PC-3 (cell line): ENCODE data around the gene TMEM233. TPM values are rescaled to one million over a fixed set of nuclear protein-coding genes. Genes with fewer than 3 reads are reported as not detected.

ENCODE experiments used
- ATAC-seq: fragments of 200-7000 bp; cut with Tn5 transposase; 2 replicates; pipeline ENCODE4 v1.9.1; 2020; ENCODE audit warnings: mild to moderate bottlenecking, moderate library complexity
- BruUV-seq: library from RNA; stranded (reverse); fragments of 400-500 nt; replicated peaks from 2 replicates; lab custom pipeline; 2021; lab: Mats Ljungman, UMichigan
- CTCF ChIA-PET: fragments of 300-600 bp; sonication (Branson Sonifier 250); formaldehyde crosslinking; loops from one replicate; lab custom pipeline; 2022; ENCODE audit warnings: antibody characterized with exemption; lab: Charles Lee
- POLR2A ChIA-PET: fragments of 300-600 bp; sonication (Branson Sonifier 250); formaldehyde crosslinking; loops from one replicate; lab custom pipeline; 2022; ENCODE audit warnings: antibody characterized with exemption; ENCODE audit not compliant: unreplicated experiment; lab: Charles Lee
- DNase-seq: peaks from one replicate; pipeline ENCODE4 v3.0.0-alpha.2; 2015
- H2AFZ ChIP-seq: fragments of 300-600 bp; sonication (generic); 2 replicates; pipeline ENCODE4 v1.6.0; 2016; ENCODE audit warnings: antibody characterized with exemption, low read length
- H3F3A ChIP-seq: fragments of 300-600 bp; sonication (generic); one replicate; pipeline ENCODE4 v1.6.0; 2017; ENCODE audit warnings: antibody characterized with exemption, low read length, control low read depth, mild to moderate bottlenecking; ENCODE audit not compliant: unreplicated experiment
- H3K27ac ChIP-seq: fragments of 300-600 bp; sonication (generic); 2 replicates; pipeline ENCODE4 v1.5.1; 2016; ENCODE audit warnings: mild to moderate bottlenecking, low read length
- H3K27me3 ChIP-seq: fragments of 300-600 bp; sonication (generic); 2 replicates; pipeline ENCODE4 v1.6.1; 2016; ENCODE audit warnings: low read length, mixed read lengths
- H3K36me3 ChIP-seq: fragments of 300-600 bp; sonication (generic); 2 replicates; pipeline ENCODE4 v1.6.1; 2016; ENCODE audit warnings: low read depth, mixed run types, low read length, mixed read lengths
- H3K4me1 ChIP-seq: fragments of 300-600 bp; sonication (generic); 2 replicates; pipeline ENCODE4 v1.5.1; 2016; ENCODE audit warnings: low read length; ENCODE audit not compliant: insufficient read depth
- H3K4me2 ChIP-seq: fragments of 300-600 bp; sonication (generic); 2 replicates; pipeline ENCODE4 v1.6.0; 2016; ENCODE audit warnings: low read length
- H3K4me3 ChIP-seq: fragments of 300-600 bp; sonication (generic); 2 replicates; pipeline ENCODE4 v1.5.1; 2016; ENCODE audit warnings: mild to moderate bottlenecking, low read length, mixed read lengths
- H3K79me2 ChIP-seq: fragments of 300-600 bp; sonication (generic); 2 replicates; pipeline ENCODE4 v1.6.1; 2017; ENCODE audit warnings: low read length, mixed read lengths
- H3K9ac ChIP-seq: fragments of 300-600 bp; sonication (generic); 2 replicates; pipeline ENCODE4 v1.6.0; 2016; ENCODE audit warnings: mild to moderate bottlenecking, low read length
- H3K9me2 ChIP-seq: fragments of 300-600 bp; sonication (generic); replicated peaks from 2 replicates; pipeline ENCODE4 v1.6.1; 2016; ENCODE audit warnings: mixed run types, low read length, mixed read lengths
- H3K9me3 ChIP-seq: fragments of 300-600 bp; sonication (generic); 2 replicates; pipeline ENCODE4 v1.6.1; 2016; ENCODE audit warnings: low read length, mixed read lengths
- H4K20me1 ChIP-seq: fragments of 300-600 bp; sonication (generic); 2 replicates; pipeline ENCODE4 v1.6.1; 2016; ENCODE audit warnings: low read length, mixed read lengths
- EZH2 ChIP-seq: fragments of 300-600 bp; sonication (generic); IDR thresholded peaks from one replicate; pipeline ENCODE4 v1.6.1; 2017; ENCODE audit warnings: antibody characterized with exemption, mild to moderate bottlenecking, low read length; ENCODE audit not compliant: unreplicated experiment
- EZH2phosphoT487 ChIP-seq: fragments of 300-600 bp; sonication (generic); IDR thresholded peaks from 2 replicates; pipeline ENCODE4 v1.6.1; 2018; ENCODE audit warnings: mild to moderate bottlenecking, antibody characterized with exemption, low read length, borderline replicate concordance
- intact Hi-C: fragments of 100-400 bp; cut with micrococcal nuclease; formaldehyde crosslinking; loops from 2 replicates; pipeline ENCODE4 v1.9.0; 2023
- total RNA-seq: library from RNA; depleted of rRNA; stranded (reverse); fragments of >200 nt; gene quantifications from 2 replicates; pipeline ENCODE4 v1.2.3, GENCODE V29; 2014
- TF ChIP-seq, protein P1 (sequence below): fragments of 300-600 bp; sonication (generic); conservative IDR thresholded peaks from 2 replicates; pipeline ENCODE4 v1.5.1; 2017; ENCODE audit warnings: antibody characterized with exemption, low read depth, mild to moderate bottlenecking, low read length

The TMEM233 gene
- total RNA-seq, 1 experiment from 2014 or later = not detected

DNA sequence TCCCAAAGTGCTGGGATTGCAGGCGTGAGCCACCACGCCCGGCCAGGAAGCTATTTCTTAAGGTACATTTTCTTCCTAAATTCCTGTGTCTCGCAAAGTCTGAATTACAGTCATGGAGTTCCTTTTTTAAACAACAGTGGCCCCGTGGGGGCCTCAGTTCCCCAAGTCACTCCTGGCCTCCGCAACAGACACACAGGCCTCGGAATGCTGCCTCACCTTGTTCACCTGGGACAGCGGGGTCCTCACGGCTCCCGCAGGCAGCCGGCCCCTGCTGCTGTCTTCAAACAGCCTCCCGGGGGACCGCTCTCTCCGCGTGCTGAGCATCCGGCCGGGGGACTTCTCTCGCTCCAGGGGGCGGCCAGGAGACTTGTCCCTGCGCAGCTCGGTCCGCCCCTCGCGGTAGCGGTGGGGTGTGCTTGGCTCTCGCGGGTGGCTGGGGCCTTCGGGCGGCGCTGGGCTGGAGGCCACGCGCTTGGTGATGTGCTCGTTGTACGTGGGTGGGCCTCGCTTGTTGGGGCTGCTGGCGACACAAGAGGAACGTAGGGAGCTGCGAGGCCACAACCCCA lies 96.4 kb downstream of the TMEM233 start:
- H3F3A ChIP-seq = no peaks in the 10 kb centered on the region
- DNase-seq (no peak), ATAC-seq (no peak)
- intact Hi-C loops = no loop called here
- ChIA-PET POLR2A (no interaction called here), CTCF (no interaction called here)
- H3K9me3 ChIP-seq = no peaks in the 10 kb centered on the region
- no peaks in the 10 kb centered on the region for H3K79me2 ChIP-seq
- no peak overlapping the region for H2AFZ ChIP-seq
- no peak overlapping the region for H3K27ac ChIP-seq
- H3K9ac ChIP-seq = no peak overlapping the region
- H3K4me3 ChIP-seq = no peak overlapping the region
- no peak for TF ChIP-seq EZH2phosphoT487
- no peak for TF ChIP-seq EZH2
- TF ChIP-seq, protein P1, sequence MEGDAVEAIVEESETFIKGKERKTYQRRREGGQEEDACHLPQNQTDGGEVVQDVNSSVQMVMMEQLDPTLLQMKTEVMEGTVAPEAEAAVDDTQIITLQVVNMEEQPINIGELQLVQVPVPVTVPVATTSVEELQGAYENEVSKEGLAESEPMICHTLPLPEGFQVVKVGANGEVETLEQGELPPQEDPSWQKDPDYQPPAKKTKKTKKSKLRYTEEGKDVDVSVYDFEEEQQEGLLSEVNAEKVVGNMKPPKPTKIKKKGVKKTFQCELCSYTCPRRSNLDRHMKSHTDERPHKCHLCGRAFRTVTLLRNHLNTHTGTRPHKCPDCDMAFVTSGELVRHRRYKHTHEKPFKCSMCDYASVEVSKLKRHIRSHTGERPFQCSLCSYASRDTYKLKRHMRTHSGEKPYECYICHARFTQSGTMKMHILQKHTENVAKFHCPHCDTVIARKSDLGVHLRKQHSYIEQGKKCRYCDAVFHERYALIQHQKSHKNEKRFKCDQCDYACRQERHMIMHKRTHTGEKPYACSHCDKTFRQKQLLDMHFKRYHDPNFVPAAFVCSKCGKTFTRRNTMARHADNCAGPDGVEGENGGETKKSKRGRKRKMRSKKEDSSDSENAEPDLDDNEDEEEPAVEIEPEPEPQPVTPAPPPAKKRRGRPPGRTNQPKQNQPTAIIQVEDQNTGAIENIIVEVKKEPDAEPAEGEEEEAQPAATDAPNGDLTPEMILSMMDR = no peak
- H3K4me2 ChIP-seq = no peak overlapping the region
- H3K4me1 ChIP-seq = peaks cover 19% of the 10 kb centered on the region
- H3K27me3 ChIP-seq = no peaks in the 10 kb centered on the region
- H4K20me1 ChIP-seq = no peaks in the 10 kb centered on the region
- BruUV-seq = no TSS peak
- no peaks in the 10 kb centered on the region for H3K9me2 ChIP-seq
- H3K36me3 ChIP-seq = peaks cover 18% of the 10 kb centered on the region; the same call in 1 of the 2 replicates

DNA sequence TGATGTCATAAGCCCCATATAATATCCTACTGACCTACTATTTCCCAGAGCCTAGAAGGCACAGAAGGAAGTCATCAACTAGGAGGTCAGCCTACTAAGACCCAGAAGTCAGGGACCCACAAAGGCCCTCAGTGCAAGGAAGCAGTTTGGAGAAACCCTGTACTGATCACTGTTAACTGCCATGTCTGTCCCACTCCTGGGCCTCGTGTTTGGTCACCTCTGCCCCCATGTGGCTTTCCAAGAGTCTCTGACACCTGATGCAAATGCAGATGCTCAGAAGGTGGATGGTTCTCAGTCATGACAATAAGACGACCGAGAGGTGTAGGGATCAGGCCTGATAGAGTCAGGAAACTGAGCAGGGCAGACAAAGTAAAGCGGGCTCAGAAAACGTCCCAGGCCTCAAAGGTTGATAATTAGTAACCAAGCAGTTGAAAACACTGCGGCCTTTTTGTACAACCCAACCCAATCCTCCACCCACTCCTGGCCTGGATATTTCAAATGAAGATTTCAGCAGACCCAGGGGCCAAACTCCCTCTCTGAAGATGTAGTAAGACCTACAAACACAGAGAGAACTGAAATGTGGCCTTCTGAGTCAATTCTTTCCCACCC lies 97.7 kb downstream of the TMEM233 start:
- Histone ChIP-seq H3K4me2 (no peak overlapping the region), H3K79me2 (no peaks in the 10 kb centered on the region), H3K4me3 (no peak overlapping the region), H3K36me3 (peaks cover 14% of the 10 kb centered on the region; the same call in 1 of the 2 replicates), H3F3A (no peaks in the 10 kb centered on the region), H3K4me1 (peaks cover 19% of the 10 kb centered on the region), H3K27me3 (no peaks in the 10 kb centered on the region), H2AFZ (no peak overlapping the region), H3K9me3 (no peaks in the 10 kb centered on the region), H3K27ac (no peak overlapping the region), H4K20me1 (no peaks in the 10 kb centered on the region), H3K9me2 (no peaks in the 10 kb centered on the region), H3K9ac (no peak overlapping the region)
- DNase-seq (no peak), ATAC-seq (no peak)
- TF ChIP-seq, protein P1 = no peak
- TF ChIP-seq EZH2 (no peak), EZH2phosphoT487 (no peak)
- CTCF ChIA-PET = no interaction called here
- no TSS peak for BruUV-seq
- intact Hi-C loops = no loop called here
- POLR2A ChIA-PET = no interaction called here

DNA sequence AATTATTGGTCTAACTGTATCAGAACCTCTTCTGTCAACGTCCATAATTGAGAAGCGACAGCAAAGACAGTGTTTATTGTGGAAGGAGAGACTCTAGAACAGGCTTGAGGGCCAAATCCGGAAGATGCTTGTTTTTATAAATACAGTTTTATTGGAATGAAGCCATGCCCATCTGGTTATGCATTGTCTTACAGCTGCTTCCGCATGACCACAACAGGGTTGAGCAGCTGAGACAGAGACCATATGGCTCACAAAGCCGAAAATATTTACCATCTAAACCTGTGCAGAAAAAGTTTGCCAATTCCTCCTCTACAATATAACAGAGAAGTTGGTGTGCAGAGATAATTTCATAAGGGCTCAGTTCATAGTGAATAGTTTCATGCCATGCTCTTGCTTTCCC lies 98.8 kb downstream of the TMEM233 start:
- Histone ChIP-seq H3K9me3 (no peaks in the 10 kb centered on the region), H3F3A (no peaks in the 10 kb centered on the region), H3K4me2 (no peak overlapping the region), H3K4me3 (no peak overlapping the region), H3K27ac (peak overlapping the region; percentile 41), H3K9me2 (no peaks in the 10 kb centered on the region), H3K79me2 (no peaks in the 10 kb centered on the region), H4K20me1 (no peaks in the 10 kb centered on the region), H3K9ac (no peak overlapping the region), H3K27me3 (no peaks in the 10 kb centered on the region), H3K4me1 (peaks cover 19% of the 10 kb centered on the region), H3K36me3 (peaks cover 16% of the 10 kb centered on the region; the same call in 1 of the 2 replicates), H2AFZ (no peak overlapping the region)
- ATAC-seq (no peak), DNase-seq (no peak)
- TF ChIP-seq EZH2 (no peak), EZH2phosphoT487 (no peak)
- TF ChIP-seq, protein P1 = no peak
- intact Hi-C loops = loop anchor here (2.0 kb wide), 1 partner anchor 210 kb away; no protein-coding TSS in a partner anchor
- ChIA-PET CTCF (no interaction called here), POLR2A (no interaction called here)
- BruUV-seq = no TSS peak
